HepG2 (cell line): Measurements from ENCODE around the gene GNG3. TPM values are rescaled to one million over a fixed set of nuclear protein-coding genes. Genes with fewer than 3 reads are reported as not detected.

ENCODE experiments used
- BATF2 ChIP-seq: sonication (generic); formaldehyde crosslinking; IDR thresholded peaks from 2 replicates; pipeline ENCODE4 v1.8.0; 2022; ENCODE audit warnings: mild to moderate bottlenecking, missing genetic modification reagents, moderate library complexity
- CSRNP1 ChIP-seq: sonication (generic); formaldehyde crosslinking; IDR thresholded peaks from 2 replicates; pipeline ENCODE4 v1.8.1; 2023; ENCODE audit warnings: mild to moderate bottlenecking, missing genetic modification reagents
- HNRNPLL ChIP-seq: fragments of 200-400 bp; formaldehyde crosslinking; IDR thresholded peaks from 2 replicates; pipeline ENCODE4 v1.6.1; 2017; ENCODE audit warnings: mild to moderate bottlenecking, low read depth, low read length; ENCODE audit not compliant: poor library complexity, severe bottlenecking
- NR2C2 ChIP-seq: sonication (generic); formaldehyde crosslinking; IDR thresholded peaks from 2 replicates; pipeline ENCODE4 v1.4.0; 2020; ENCODE audit warnings: missing genetic modification reagents, mild to moderate bottlenecking, moderate library complexity, borderline replicate concordance
- PRDM15 ChIP-seq: sonication (generic); formaldehyde crosslinking; IDR thresholded peaks from 2 replicates; pipeline ENCODE4 v1.4.0; 2020; ENCODE audit warnings: missing genetic modification reagents
- REPIN1 ChIP-seq: sonication (generic); formaldehyde crosslinking; IDR thresholded peaks from 2 replicates; pipeline ENCODE4 v1.8.0; 2022; ENCODE audit warnings: missing genetic modification reagents, low read depth, mild to moderate bottlenecking, borderline replicate concordance
- RERE ChIP-seq: IDR thresholded peaks from 2 replicates; pipeline ENCODE4 v1.6.1; 2016; ENCODE audit warnings: low read depth, missing genetic modification reagents, missing compliant biosample characterization
- RXRA ChIP-seq: sonication (generic); formaldehyde crosslinking; IDR thresholded peaks from 2 replicates; pipeline ENCODE4 v1.5.1; 2020; ENCODE audit warnings: missing genetic modification reagents
- SMARCE1 ChIP-seq: fragments of 450-650 bp; IDR thresholded peaks from 2 replicates; pipeline ENCODE4 v1.6.1; 2017; ENCODE audit warnings: borderline replicate concordance
- TIGD3 ChIP-seq: sonication (generic); formaldehyde crosslinking; IDR thresholded peaks from 2 replicates; pipeline ENCODE4 v1.5.1; 2020; ENCODE audit warnings: mild to moderate bottlenecking, missing genetic modification reagents, borderline replicate concordance
- YEATS4 ChIP-seq: sonication (generic); formaldehyde crosslinking; IDR thresholded peaks from 2 replicates; pipeline ENCODE4 v1.4.0; 2020; ENCODE audit warnings: missing genetic modification reagents, borderline replicate concordance
- ZNF567 ChIP-seq: sonication (generic); formaldehyde crosslinking; IDR thresholded peaks from 2 replicates; pipeline ENCODE4 v1.8.1; 2023; ENCODE audit warnings: mild to moderate bottlenecking, missing genetic modification reagents, borderline replicate concordance
- ZNF644 ChIP-seq: IDR thresholded peaks from 2 replicates; pipeline ENCODE4 v1.6.1; 2016; ENCODE audit warnings: low read depth
- ZNF713 ChIP-seq: sonication (generic); formaldehyde crosslinking; IDR thresholded peaks from 2 replicates; pipeline ENCODE4 v1.4.0; 2020; ENCODE audit warnings: mild to moderate bottlenecking, missing genetic modification reagents
- polyA plus RNA-seq, 8 experiments: library from polyadenylated mRNA; depleted of rRNA in 3 of 8; stranded (reverse) in 7 of 8; unstranded in 1 of 8; fragments of >200 nt; fragmentation: Illumina TruSeq in 4 of 8; extraction: Trizol in 4 of 8; gene quantifications; 2 replicates each; pipeline versions ENCODE4 v1.2.1 to v1.2.3, GENCODE V29; 2011 to 2016; ENCODE audit warnings: low read depth in 4 of 8, missing spikeins in 1 of 8, mixed read lengths in 1 of 8; ENCODE audit not compliant: insufficient read depth in 1 of 8
- total RNA-seq, 5 experiments: library from RNA; depleted of rRNA; stranded (reverse); fragments of >200 nt; fragmentation: Illumina TruSeq; extraction: Trizol; gene quantifications; 2 replicates each; pipeline ENCODE4 v1.2.3, GENCODE V29; 2016; ENCODE audit warnings: low read depth in 1 of 5

The GNG3 gene
- total and polyA plus RNA-seq, 2 of the 13 experiments (the other 11 are each of a cell fraction or from before 2014, with no cell fraction given) = not detected

GRCh38 chr11:62671608-62672389, 35.7 kb upstream of the GNG3 start, which contains the start of the genes LBHD1 and UQCC3 (continued):
- peak; percentile 21; the same call in 1 of the 2 replicates for TF ChIP-seq PRDM15 (CRISPR knock-in tag)
- 0 out of 2 replicates have a peak, but pooled peaks have one; percentile 22 for TF ChIP-seq BATF2
- no peak for TF ChIP-seq ZNF644 (CRISPR knock-in tag)
- no peak for TF ChIP-seq SMARCE1
- peak; percentile 73 for TF ChIP-seq RXRA
- peak; percentile 83 for TF ChIP-seq YEATS4 (CRISPR knock-in tag)
- TF ChIP-seq TIGD3 (CRISPR knock-in tag) = peak; percentile 88
- TF ChIP-seq ZNF713 = 0 out of 2 replicates have a peak, but pooled peaks have one; percentile 38
- peak; percentile 97 for TF ChIP-seq ZNF567
- 0 out of 2 replicates have a peak, but pooled peaks have one; percentile 43 for TF ChIP-seq CSRNP1
- TF ChIP-seq NR2C2 (CRISPR knock-in tag) = peak; percentile 87
- TF ChIP-seq HNRNPLL = peak; percentile 100
- TF ChIP-seq REPIN1 (CRISPR knock-in tag) = no peak
- no peak for TF ChIP-seq RERE (CRISPR knock-in tag)
